MM.1S (cell line): ENCODE results near the gene ARSA.

Source experiments
- CTCF ChIP-seq: fragments of 300-600 bp; sonication (generic); IDR thresholded peaks from 2 replicates; pipeline ENCODE4 v1.5.1; 2016; ENCODE audit warnings: antibody characterized with exemption, low read length, mixed read lengths
- EZH2 ChIP-seq: fragments of 300-600 bp; sonication (generic); optimal IDR thresholded peaks from 2 replicates; pipeline ENCODE3; 2017; ENCODE audit warnings: low read depth, mild to moderate bottlenecking, antibody characterized with exemption, low read length, mixed read lengths
- EZH2phosphoT487 ChIP-seq: fragments of 300-600 bp; sonication (generic); IDR thresholded peaks from 2 replicates; pipeline ENCODE4 v1.6.1; 2018; ENCODE audit warnings: antibody characterized with exemption, low read length

- TF ChIP-seq CTCF = no peak
- TF ChIP-seq EZH2 = no peak
- TF ChIP-seq EZH2phosphoT487 = no peak
Observed at GRCh38 chr22:50608996-50609395, 19.0 kb downstream of the ARSA start.
